HG03432 (cell line): ENCODE measurements around the gene DMAC2.
"Not testable (repeated sequence)": the region's sequence is repeated elsewhere in the genome, so short reads cannot be mapped to it uniquely, and the experiment has no call there.

ENCODE experiments used
- ATAC-seq: cut with Tn5 transposase; IDR thresholded peaks from one replicate; pipeline ENCODE4 v1.9.1; 2021; ENCODE audit warnings: mild to moderate bottlenecking, moderate library complexity; ENCODE audit not compliant: unreplicated experiment

DMAC2 gene

DNA sequence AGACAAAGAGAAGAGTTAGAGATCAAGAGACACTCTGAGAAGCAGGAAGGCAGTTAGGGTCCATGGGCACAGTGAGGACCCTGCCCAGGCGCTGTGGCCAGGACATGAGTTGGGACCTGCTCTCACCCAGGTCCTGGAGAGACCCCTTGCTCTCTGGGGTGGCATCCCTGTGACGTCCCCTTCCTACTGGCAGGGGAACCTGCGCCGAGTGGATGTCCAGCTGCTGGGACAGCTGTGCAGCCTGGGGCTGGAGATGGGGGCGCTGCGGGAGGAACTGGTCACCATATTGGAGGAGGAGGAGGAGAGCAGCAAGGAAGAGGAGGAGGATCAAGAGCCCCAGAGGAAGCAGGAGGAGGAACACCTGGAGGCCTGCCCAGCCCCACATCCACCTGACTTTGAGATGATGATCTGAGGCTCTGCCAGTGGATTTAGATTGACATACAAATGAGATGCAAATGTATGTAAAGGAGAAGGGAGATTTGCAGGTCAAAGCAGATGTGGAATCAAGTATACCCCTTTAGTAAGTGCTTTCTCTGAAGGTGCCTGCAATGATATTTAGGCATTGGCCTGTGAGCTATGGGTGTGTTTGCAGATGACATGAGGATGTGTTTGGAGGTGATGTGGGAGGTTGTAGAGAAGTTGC lies 4.2 kb upstream of the DMAC2 start:
- no peak for ATAC-seq

- no peak for ATAC-seq
These were observed 3.0 kb upstream of the DMAC2 start, which contains the start of gene ERICH4 for GRCh38 chr19:41442473-41443355. TSS of gene ERICH4 (plus strand) at chr19:41443156. CDS start at chr19:41443170, 14 bp downstream.

DNA sequence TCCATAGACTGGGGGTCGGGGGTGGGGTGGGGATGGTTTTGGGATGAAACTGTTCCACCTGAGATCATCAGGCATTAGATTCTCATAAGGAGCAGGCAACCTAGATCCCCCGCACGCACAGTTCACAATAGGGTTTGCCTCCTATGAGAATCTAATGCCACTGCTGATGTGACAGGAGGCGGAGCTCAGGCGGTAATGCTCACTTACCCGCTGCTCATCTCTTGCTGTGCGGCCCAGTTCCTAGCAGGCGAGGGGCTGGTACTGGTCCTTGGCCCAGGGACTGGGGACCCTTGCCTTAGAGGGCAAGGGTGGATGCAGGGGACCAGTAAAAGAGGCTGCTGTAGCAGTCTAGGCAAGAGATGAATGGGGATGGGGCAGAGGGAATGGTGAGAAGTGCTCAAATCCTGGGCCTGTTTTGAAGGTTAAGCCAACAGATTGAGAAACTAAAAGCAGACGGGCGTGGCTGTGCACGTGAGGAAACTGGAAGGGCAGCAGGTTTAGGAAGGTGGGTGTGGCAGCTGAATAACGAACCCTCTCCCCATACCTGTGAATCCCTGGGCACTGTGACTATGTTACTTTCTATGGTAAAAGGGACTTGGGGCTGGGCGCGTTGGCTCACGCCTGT lies 1.7 kb upstream of the DMAC2 start:
- no peak for ATAC-seq

GRCh38 chr19:41437944-41438574 lies 1.7 kb downstream of the DMAC2 start:
- no peak for ATAC-seq

DNA sequence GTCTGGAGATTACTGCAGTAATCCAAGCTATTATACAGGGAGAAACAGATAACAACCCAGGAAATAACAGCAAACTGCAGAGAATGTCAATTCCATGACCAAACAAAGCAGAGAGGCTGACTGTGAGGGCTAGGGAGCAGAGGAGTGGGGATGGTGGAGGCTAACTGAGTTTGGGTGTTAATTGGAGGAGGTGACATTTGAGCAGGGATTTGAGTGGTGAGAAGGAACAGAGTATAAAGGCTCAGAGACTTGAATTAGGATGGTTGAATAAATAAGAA lies 3.1 kb downstream of the DMAC2 start:
- ATAC-seq, result no peak

DNA sequence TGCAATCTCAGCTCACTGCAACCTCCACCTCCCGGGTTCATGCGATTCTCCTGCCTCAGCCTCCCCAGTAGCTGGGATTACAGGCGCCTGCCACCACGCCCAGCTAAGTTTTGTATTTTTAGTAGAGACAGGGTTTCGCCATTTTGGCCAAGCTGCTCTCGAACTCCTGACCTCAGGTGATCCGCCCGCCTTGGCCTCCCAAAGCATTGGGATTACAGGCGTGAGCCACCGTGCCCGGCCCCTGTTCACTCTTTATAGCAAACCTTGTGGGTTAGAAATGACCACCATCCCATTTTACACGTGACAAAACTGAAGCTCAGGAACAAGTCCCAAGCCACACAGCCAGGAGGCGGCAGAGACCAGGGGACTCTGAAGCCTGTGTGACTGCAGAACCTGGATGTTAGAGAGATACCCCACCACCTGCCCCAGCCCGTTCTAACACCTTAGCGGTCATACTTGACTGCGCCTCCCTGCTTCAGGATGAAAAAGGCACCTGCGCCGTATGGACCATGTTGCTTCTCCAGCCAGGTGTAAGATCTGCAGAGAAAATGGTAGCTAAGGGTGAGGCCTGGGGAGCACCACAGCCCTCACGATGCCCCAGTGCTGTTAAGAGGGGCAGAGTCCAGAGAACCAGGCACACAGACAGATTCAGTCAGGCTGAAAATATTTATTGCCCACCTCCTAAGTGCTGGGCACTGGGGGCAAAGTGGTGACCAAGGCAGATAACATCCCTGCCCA lies 3.6 kb downstream of the DMAC2 start:
- no peak for ATAC-seq

- ATAC-seq, result not testable (repeated sequence)
These were observed 4.3 kb downstream of the DMAC2 start for GRCh38 chr19:41435376-41435775.

- ATAC-seq, result no peak
These were observed 5.3 kb downstream of the DMAC2 start for GRCh38 chr19:41434450-41434849.

DNA sequence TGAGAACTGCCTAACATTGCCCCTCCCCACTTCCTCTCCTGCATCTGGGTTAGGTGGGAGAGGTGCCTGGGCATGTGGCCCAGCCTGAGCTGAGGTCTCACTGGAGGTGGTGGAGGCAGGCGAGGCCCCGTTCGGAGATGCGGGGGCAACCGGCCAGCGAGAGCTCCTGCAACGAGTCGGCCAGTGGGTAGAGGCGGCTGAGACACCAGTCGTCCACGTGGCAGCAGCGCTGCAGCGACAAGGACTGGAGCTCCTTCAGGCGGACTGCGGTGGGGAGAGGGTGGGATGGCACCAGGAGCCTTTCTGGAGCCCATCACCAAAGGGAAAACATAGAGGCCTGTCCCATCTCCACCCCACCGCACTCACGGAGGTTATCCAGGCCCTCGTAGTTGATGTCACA lies 6.5 kb downstream of the DMAC2 start:
- no peak for ATAC-seq

DNA sequence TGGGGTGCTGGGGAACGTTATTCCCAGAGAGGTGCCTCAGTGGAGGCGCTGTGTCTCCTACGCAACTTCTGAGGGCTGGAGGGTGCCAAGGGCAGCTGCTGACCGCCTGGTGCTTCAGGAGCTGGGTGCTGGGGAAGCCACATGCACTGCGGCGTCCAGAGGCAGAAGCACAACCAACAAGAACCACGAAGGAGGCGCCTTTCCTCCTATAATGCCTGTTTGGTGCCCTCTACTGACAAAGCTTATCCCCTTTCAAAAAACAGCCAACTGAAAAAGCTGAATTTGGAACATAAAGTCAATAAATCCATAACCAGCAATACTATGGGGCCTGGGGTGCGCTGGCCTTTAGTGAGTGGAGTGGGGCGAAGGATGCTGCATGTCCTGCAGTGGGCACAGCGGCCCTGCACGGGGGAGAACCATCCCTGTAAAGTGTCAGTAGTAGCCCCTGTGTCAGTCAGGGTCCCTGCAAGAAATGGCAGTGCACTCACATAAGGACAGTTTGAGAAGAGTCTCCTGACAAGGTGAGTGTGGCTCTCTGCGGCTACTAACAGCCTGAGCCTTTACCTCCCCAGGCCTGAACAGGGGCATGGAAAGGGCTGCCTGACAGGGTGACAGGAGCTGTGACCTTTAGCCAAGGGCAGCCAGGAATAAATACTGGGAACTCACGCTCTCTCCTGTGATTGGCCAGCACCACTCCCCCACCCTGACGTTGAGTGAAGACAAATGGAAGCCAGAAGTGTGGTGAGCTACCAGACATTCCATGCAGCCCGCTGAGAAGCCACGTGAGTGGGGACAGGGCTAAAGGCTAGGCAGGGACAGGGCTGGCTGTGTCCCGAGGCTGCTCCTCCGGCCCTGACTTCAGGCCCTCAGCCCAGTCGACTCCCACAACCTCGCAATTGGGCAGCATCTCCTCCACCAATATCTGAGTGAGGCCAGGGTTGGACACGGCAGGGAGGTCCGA lies 8.0 kb downstream of the DMAC2 start:
- ATAC-seq, result no peak

- ATAC-seq, result no peak
These were observed 8.8 kb downstream of the DMAC2 start for GRCh38 chr19:41430922-41431321.

GRCh38 chr19:41428481-41428859 lies 11.2 kb downstream of the DMAC2 start:
- ATAC-seq, result no peak

- ATAC-seq, result peak; percentile 7
These were observed 11.8 kb downstream of the DMAC2 start for GRCh38 chr19:41427647-41428480.

DNA sequence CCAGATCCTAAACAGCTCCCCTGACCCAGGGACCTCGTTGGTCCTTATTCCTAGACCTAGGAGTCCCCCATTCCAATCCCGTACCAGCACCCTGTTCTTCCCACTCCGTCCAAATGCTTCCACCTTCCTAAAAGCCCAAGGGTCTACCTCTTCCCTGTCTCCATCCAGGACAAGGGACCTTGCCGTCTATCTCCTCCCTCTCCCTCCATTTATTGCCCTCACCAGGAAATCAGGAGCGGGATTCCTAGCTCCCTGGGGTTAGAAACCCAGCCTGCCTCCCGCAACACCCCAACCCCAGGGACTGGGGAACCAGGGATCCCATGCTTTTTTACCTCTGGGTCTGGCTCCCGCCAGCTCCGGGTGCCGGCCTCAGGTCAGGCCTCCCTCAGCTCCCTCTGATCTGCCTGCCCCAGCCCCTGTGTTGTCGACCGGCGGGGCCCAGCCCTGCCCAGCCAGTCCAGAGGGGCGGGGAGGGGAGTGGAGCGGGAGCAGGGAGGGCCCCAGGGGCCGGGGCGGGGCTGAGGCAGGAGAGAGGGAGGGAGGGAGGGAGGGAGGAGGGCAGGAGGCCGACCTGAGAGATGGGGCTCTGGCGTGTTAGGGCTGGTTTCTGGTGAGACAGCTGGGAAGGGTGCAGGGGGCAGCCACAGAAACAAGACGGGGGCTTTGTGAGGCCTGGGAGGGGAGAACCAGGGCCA lies 12.6 kb downstream of the DMAC2 start, which contains the start of gene B3GNT8:
Gene B3GNT8, minus strand, starts transcription at position 423 of the 695 bp plus-strand sequence. CDS start 596 bp downstream, outside the sequence.
- ATAC-seq, result peak; percentile 59

DNA sequence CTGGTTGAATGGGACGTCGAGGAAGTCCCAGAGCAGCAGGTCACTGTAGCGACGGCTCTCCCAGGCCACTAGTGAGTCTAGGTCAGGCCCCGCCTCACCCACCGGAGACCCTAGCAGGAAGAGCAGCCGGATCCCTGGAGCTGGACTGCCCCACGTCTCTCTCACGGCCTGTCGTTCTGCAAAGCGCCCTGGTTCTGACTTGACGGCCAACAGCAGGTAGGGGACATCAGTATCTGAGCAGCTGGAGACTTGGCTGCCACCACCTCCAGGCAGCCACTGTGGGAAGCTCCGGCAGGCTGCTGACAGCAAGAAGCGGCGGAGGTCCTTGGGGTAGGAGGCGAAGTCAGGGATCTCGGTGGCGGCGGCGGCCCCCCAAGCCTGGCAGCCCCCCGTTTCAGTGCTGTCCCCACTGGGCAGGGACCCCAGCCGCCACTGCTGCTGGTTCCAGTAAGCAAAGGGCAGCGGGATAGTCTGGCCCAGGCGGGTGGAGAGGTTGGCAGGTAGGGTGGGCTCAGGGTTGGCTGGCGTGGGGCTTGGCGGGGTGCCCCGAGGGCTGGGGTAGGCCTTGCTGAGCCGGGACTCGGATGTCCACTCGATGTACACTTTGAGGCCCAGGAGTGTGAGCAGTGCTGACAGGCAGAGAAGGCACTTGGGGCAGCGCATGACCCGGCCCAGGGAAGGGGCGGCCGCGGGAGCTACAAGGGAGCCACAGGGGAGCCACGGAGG lies 13.4 kb downstream of the DMAC2 start:
- no peak for ATAC-seq

DNA sequence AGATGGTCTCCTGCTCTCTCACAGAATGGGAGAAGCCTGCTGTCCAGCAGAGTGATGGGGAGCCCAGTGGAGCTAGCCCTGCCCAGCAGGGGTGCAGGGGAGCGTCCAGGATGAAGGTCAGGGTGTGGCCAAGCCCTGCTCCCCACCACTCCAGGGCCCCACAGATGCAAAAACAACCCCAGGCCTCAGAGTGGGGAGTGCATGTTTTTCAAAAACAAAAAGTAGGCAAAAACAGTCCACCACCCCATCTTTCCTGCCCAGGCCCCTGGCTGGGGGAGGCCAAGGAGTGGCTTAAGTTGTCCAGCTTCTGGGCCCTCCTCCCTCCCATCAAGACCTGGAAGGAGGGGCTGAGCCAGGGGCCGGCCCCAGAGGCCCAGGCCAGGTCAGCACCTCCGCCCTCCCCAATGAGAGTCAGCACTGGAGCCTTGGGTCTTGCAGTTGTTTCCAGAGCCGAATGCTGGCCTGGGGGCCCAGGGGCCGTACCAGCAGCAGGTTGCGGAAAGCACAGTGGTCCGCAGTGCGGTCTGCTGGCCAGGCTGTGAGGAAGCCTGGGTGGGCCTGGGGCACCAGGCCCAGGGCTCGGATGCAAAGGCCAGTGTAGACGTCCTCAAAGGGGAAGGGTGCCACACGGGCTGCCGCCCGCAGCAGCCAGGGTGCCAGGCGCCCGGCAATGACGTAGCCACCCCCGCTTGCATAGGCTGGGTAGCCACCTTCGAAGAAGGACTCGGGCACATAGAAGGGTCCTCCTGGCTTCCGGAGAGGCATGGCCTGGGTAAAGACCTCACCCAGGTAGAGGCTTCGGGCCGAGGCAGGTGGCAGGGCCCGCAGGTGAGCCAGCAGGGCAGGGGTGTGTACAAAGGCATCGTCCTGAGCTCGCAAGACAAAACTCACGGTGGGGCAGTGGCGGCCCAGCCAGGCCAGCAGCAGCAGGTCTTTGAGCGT lies 14.3 kb downstream of the DMAC2 start:
- ATAC-seq, result no peak
